ENCODE results near the gene RBM19. TPM values are rescaled to one million over a fixed set of nuclear protein-coding genes. Genes with fewer than 3 reads are reported as not detected.

The RBM19 gene
- total and polyA plus RNA-seq, 3 experiments from 2014 or later = 12.6 to 114 (median 109) TPM

GRCh38 chr12:113793250-113793649 lies 172.9 kb downstream of the RBM19 start:
- CTCF ChIA-PET = no interaction called here

GRCh38 chr12:113792450-113792849 lies 173.7 kb downstream of the RBM19 start:
- H3K9me3 ChIP-seq (ENCODE audit: low read length) = no peaks in the 10 kb centered on the region
- no peaks in the 10 kb centered on the region for H3K4me1 ChIP-seq (ENCODE audit: insufficient read depth, low read length)
- ChIA-PET CTCF (no interaction called here), POLR2A (no interaction called here)
- Mint-ChIP-seq H3K36me3 (peaks cover 0 to 2% (median 0%) of the 10 kb centered on the region in 3 donors), H3K27me3 (peaks cover 0 to 4% of the 10 kb centered on the region in 2 donors), H3K27ac (no peak overlapping the region), H3K4me1 (no peaks in the 10 kb centered on the region), H3K4me3 (no peak overlapping the region), H3K9me3 (peaks cover 5 to 14% (median 9%) of the 10 kb centered on the region in 5 donors)
- DNase-seq = no peak
- no peak overlapping the region for H3K4me3 ChIP-seq (ENCODE audit: low read length)
- H3K27me3 ChIP-seq (ENCODE audit: insufficient read depth, low read length, poor library complexity, severe bottlenecking) = no peaks in the 10 kb centered on the region
- H3K36me3 ChIP-seq (ENCODE audit: insufficient read depth, low read length) = no peaks in the 10 kb centered on the region
- no peak overlapping the region for H3K27ac ChIP-seq (ENCODE audit: low read depth, low read length)

More at GRCh38 chr12:113793250-113793649, 172.9 kb downstream of the RBM19 start:
- Histone ChIP-seq H3K27me3 (ENCODE audit: insufficient read depth, low read length, poor library complexity, severe bottlenecking) (no peaks in the 10 kb centered on the region), H3K9me3 (ENCODE audit: low read length) (no peaks in the 10 kb centered on the region), H3K36me3 (ENCODE audit: insufficient read depth, low read length) (no peaks in the 10 kb centered on the region), H3K4me1 (ENCODE audit: insufficient read depth, low read length) (no peaks in the 10 kb centered on the region), H3K27ac (ENCODE audit: low read depth, low read length) (no peak overlapping the region), H3K4me3 (ENCODE audit: low read length) (no peak overlapping the region)
- POLR2A ChIA-PET = no interaction called here
- DNase-seq = no peak
- Mint-ChIP-seq H3K4me1 (no peaks in the 10 kb centered on the region), H3K9me3 (peaks cover 5 to 13% (median 8%) of the 10 kb centered on the region in 5 donors), H3K27ac (no peak overlapping the region), H3K27me3 (peaks cover 0 to 4% of the 10 kb centered on the region in 2 donors), H3K4me3 (no peak overlapping the region), H3K36me3 (peaks cover 0 to 2% (median 0%) of the 10 kb centered on the region in 3 donors)

- ChIA-PET CTCF (no interaction called here), POLR2A (no interaction called here)
- Histone ChIP-seq H3K9me3 (ENCODE audit: low read length) (no peaks in the 10 kb centered on the region), H3K4me3 (ENCODE audit: low read length) (no peak overlapping the region), H3K4me1 (ENCODE audit: insufficient read depth, low read length) (no peaks in the 10 kb centered on the region), H3K27me3 (ENCODE audit: insufficient read depth, low read length, poor library complexity, severe bottlenecking) (no peaks in the 10 kb centered on the region), H3K36me3 (ENCODE audit: insufficient read depth, low read length) (no peaks in the 10 kb centered on the region), H3K27ac (ENCODE audit: low read depth, low read length) (no peak overlapping the region)
- no peak overlapping the region for H3K27ac Mint-ChIP-seq
- no peak overlapping the region for H3K4me3 Mint-ChIP-seq
- no peaks in the 10 kb centered on the region for H3K36me3 Mint-ChIP-seq
- DNase-seq = no peak
- H3K27me3 Mint-ChIP-seq = peaks cover 3 to 6% of the 10 kb centered on the region in 2 donors
- peaks cover 7 to 23% (median 15%) of the 10 kb centered on the region in 5 donors for H3K9me3 Mint-ChIP-seq
- no peaks in the 10 kb centered on the region for H3K4me1 Mint-ChIP-seq
Measured at GRCh38 chr12:113788020-113788856, 177.9 kb downstream of the RBM19 start.

- H3K36me3 ChIP-seq (ENCODE audit: insufficient read depth, low read length) = no peaks in the 10 kb centered on the region
- no peak for DNase-seq
- Mint-ChIP-seq H3K36me3 (no peaks in the 10 kb centered on the region), H3K4me1 (no peaks in the 10 kb centered on the region), H3K27me3 (peaks cover 5 to 20% of the 10 kb centered on the region in 2 donors), H3K27ac (no peak overlapping the region), H3K9me3 (peaks cover 5 to 25% (median 12%) of the 10 kb centered on the region in 5 donors), H3K4me3 (no peak overlapping the region)
- no peaks in the 10 kb centered on the region for H3K9me3 ChIP-seq (ENCODE audit: low read length)
- POLR2A ChIA-PET = no interaction called here
- H3K4me1 ChIP-seq (ENCODE audit: insufficient read depth, low read length) = no peaks in the 10 kb centered on the region
- H3K27ac ChIP-seq (ENCODE audit: low read depth, low read length) = no peak overlapping the region
- H3K4me3 ChIP-seq (ENCODE audit: low read length) = no peak overlapping the region
- H3K27me3 ChIP-seq (ENCODE audit: insufficient read depth, low read length, poor library complexity, severe bottlenecking) = no peaks in the 10 kb centered on the region
- CTCF ChIA-PET = no interaction called here
Measured at GRCh38 chr12:113786107-113786506, 180.0 kb downstream of the RBM19 start.

- POLR2A ChIA-PET = no interaction called here
- CTCF ChIA-PET = no interaction called here
Measured at GRCh38 chr12:113783811-113784210, 182.3 kb downstream of the RBM19 start.

GRCh38 chr12:113782873-113783272 lies 183.3 kb downstream of the RBM19 start:
- no peaks in the 10 kb centered on the region for H3K36me3 ChIP-seq (ENCODE audit: insufficient read depth, low read length)
- ChIA-PET POLR2A (no interaction called here), CTCF (no interaction called here)
- Mint-ChIP-seq H3K4me3 (no peak overlapping the region), H3K27ac (peak overlapping the region in 1 of 8 donors; percentile 47), H3K9me3 (peaks cover 0 to 21% (median 6%) of the 10 kb centered on the region in 5 donors), H3K36me3 (no peaks in the 10 kb centered on the region), H3K4me1 (no peaks in the 10 kb centered on the region), H3K27me3 (peaks cover 16 to 41% of the 10 kb centered on the region in 2 donors)
- H3K4me1 ChIP-seq (ENCODE audit: insufficient read depth, low read length) = no peaks in the 10 kb centered on the region
- no peak overlapping the region for H3K4me3 ChIP-seq (ENCODE audit: low read length)
- no peaks in the 10 kb centered on the region for H3K9me3 ChIP-seq (ENCODE audit: low read length)
- no peak overlapping the region for H3K27ac ChIP-seq (ENCODE audit: low read depth, low read length)
- DNase-seq = no peak
- H3K27me3 ChIP-seq (ENCODE audit: insufficient read depth, low read length, poor library complexity, severe bottlenecking) = no peaks in the 10 kb centered on the region

More at GRCh38 chr12:113783811-113784210, 182.3 kb downstream of the RBM19 start:
- H3K4me1 Mint-ChIP-seq = no peaks in the 10 kb centered on the region
- peaks cover 10 to 36% of the 10 kb centered on the region in 2 donors for H3K27me3 Mint-ChIP-seq
- H3K9me3 Mint-ChIP-seq = peaks cover 2 to 21% (median 9%) of the 10 kb centered on the region in 5 donors
- no peak for DNase-seq
- H3K36me3 Mint-ChIP-seq = no peaks in the 10 kb centered on the region
- Histone ChIP-seq H3K4me1 (ENCODE audit: insufficient read depth, low read length) (no peaks in the 10 kb centered on the region), H3K27ac (ENCODE audit: low read depth, low read length) (no peak overlapping the region), H3K4me3 (ENCODE audit: low read length) (no peak overlapping the region), H3K27me3 (ENCODE audit: insufficient read depth, low read length, poor library complexity, severe bottlenecking) (no peaks in the 10 kb centered on the region), H3K9me3 (ENCODE audit: low read length) (no peaks in the 10 kb centered on the region), H3K36me3 (ENCODE audit: insufficient read depth, low read length) (no peaks in the 10 kb centered on the region)
- H3K27ac Mint-ChIP-seq = no peak overlapping the region
- H3K4me3 Mint-ChIP-seq = no peak overlapping the region

- H3K4me1 ChIP-seq (ENCODE audit: insufficient read depth, low read length) = no peaks in the 10 kb centered on the region
- H3K27ac ChIP-seq (ENCODE audit: low read depth, low read length) = no peak overlapping the region
- Mint-ChIP-seq H3K4me3 (no peak overlapping the region), H3K27me3 (peaks cover 16 to 44% of the 10 kb centered on the region in 2 donors), H3K36me3 (no peaks in the 10 kb centered on the region), H3K4me1 (no peaks in the 10 kb centered on the region), H3K9me3 (peaks cover 0 to 11% (median 3%) of the 10 kb centered on the region in 5 donors), H3K27ac (no peak overlapping the region)
- no peaks in the 10 kb centered on the region for H3K36me3 ChIP-seq (ENCODE audit: insufficient read depth, low read length)
- no peaks in the 10 kb centered on the region for H3K9me3 ChIP-seq (ENCODE audit: low read length)
- no peak overlapping the region for H3K4me3 ChIP-seq (ENCODE audit: low read length)
- CTCF ChIA-PET = no interaction called here
- H3K27me3 ChIP-seq (ENCODE audit: insufficient read depth, low read length, poor library complexity, severe bottlenecking) = no peaks in the 10 kb centered on the region
- POLR2A ChIA-PET = interaction anchor here (0.5 kb wide), 1 partner anchor 81 kb away, joined by 4 read pairs; no protein-coding TSS in a partner anchor
- no peak for DNase-seq
Measured at GRCh38 chr12:113781415-113782198, 184.5 kb downstream of the RBM19 start.

GRCh38 chr12:113779774-113780173 lies 186.4 kb downstream of the RBM19 start:
- H3K4me1 Mint-ChIP-seq = no peaks in the 10 kb centered on the region
- Histone ChIP-seq H3K4me3 (ENCODE audit: low read length) (no peak overlapping the region), H3K27ac (ENCODE audit: low read depth, low read length) (no peak overlapping the region), H3K27me3 (ENCODE audit: insufficient read depth, low read length, poor library complexity, severe bottlenecking) (no peaks in the 10 kb centered on the region), H3K4me1 (ENCODE audit: insufficient read depth, low read length) (no peaks in the 10 kb centered on the region), H3K36me3 (ENCODE audit: insufficient read depth, low read length) (no peaks in the 10 kb centered on the region), H3K9me3 (ENCODE audit: low read length) (no peaks in the 10 kb centered on the region)
- H3K27ac Mint-ChIP-seq = no peak overlapping the region
- H3K36me3 Mint-ChIP-seq = no peaks in the 10 kb centered on the region
- peaks cover 19 to 53% of the 10 kb centered on the region in 2 donors for H3K27me3 Mint-ChIP-seq
- ChIA-PET POLR2A (no interaction called here), CTCF (no interaction called here)
- no peak overlapping the region for H3K4me3 Mint-ChIP-seq
- no peak for DNase-seq
- H3K9me3 Mint-ChIP-seq = peaks cover 0 to 6% (median 3%) of the 10 kb centered on the region in 5 donors
